SK-N-MC (cell line): ENCODE results near the gene PTPRA.
"Not testable (repeated sequence)": the region's sequence is repeated elsewhere in the genome, so short reads cannot be mapped to it uniquely, and the experiment has no call there.

Experiments used
- DNase-seq: peaks from one replicate; pipeline ENCODE4 v3.0.0-alpha.2; 2011; ENCODE audit warnings: low read depth, low spot score
- H3K27ac ChIP-seq: fragments of 200-600 bp; sonication (generic); 2 replicates; pipeline ENCODE4 v1.5.1; 2016; ENCODE audit warnings: mixed run types
- H3K36me3 ChIP-seq: fragments of 200-600 bp; sonication (generic); 2 replicates; pipeline ENCODE4 v1.6.1; 2017; ENCODE audit warnings: antibody characterized with exemption, low read length, mixed read lengths; ENCODE audit not compliant: insufficient read depth
- H3K4me3 ChIP-seq: fragments of 200-600 bp; sonication (generic); 2 replicates; pipeline ENCODE4 v1.5.1; 2016
- H3K9ac ChIP-seq: fragments of 200-600 bp; sonication (generic); 2 replicates; pipeline ENCODE4 v1.8.0; 2017; ENCODE audit warnings: mixed run types, mixed read lengths; ENCODE audit not compliant: insufficient read length
- H3K9me3 ChIP-seq: fragments of 200-600 bp; sonication (generic); 2 replicates; pipeline ENCODE4 v1.6.1; 2017; ENCODE audit warnings: low read depth, mild to moderate bottlenecking, antibody characterized with exemption, low read length, moderate library complexity, mixed read lengths
- EZH2 ChIP-seq: fragments of 200-600 bp; sonication (generic); IDR thresholded peaks from one replicate; pipeline ENCODE4 v1.6.1; 2017; ENCODE audit warnings: antibody characterized with exemption
- FOXP2 ChIP-seq: optimal IDR thresholded peaks from 2 replicates; pipeline ENCODE3; 2011; ENCODE audit warnings: mild to moderate bottlenecking, moderate library complexity; ENCODE audit not compliant: insufficient read depth; ENCODE audit errors: extremely low read length, control extremely low read depth
- POLR2AphosphoS5 ChIP-seq: IDR thresholded peaks from 2 replicates; pipeline ENCODE4 v1.6.1; 2012; ENCODE audit warnings: mild to moderate bottlenecking, low read depth, low read length, borderline replicate concordance

PTPRA gene

DNA sequence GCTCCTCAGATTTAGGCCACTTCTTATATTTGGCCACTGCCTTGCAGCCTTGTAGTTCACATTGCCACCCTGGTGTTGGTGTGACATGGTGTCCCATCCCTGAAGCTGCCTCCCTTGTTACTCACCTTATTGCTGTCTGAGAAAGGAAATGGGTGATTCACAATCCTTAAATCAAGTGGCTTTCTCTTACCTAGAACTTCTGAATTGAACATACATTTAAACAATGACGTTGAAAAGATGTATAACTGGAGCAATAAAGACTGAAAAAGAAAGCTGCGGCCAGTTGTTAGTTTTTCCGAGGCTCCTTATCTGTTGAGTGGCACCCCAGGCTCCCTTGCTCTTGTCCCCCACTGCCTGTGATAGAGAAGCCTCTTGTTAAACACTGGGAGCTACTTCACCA is 141.4 kb downstream of the PTPRA start:
- no peak overlapping the region for H3K4me3 ChIP-seq
- H3K9me3 ChIP-seq: no peaks in the 10 kb centered on the region
- H3K9ac ChIP-seq: no peak overlapping the region
- H3K36me3 ChIP-seq: peaks cover 7% of the 10 kb centered on the region
- TF ChIP-seq POLR2AphosphoS5: no peak
- TF ChIP-seq FOXP2: no peak
- no peak for TF ChIP-seq EZH2
- no peak overlapping the region for H3K27ac ChIP-seq
- DNase-seq: no peak

GRCh38 chr20:3015302-3015701 is 142.0 kb downstream of the PTPRA start:
- H3K36me3 ChIP-seq, DNase-seq: not testable (repeated sequence)

GRCh38 chr20:3021327-3021726 is 148.0 kb downstream of the PTPRA start:
- Histone ChIP-seq H3K27ac (no peak overlapping the region), H3K9ac (no peak overlapping the region), H3K9me3 (no peaks in the 10 kb centered on the region), H3K36me3 (peaks cover 20% of the 10 kb centered on the region), H3K4me3 (no peak overlapping the region)
- TF ChIP-seq EZH2 (no peak), FOXP2 (no peak), POLR2AphosphoS5 (no peak)
- no peak for DNase-seq

More at GRCh38 chr20:3015302-3015701, 142.0 kb downstream of the PTPRA start:
- not testable (repeated sequence) for H3K4me3 ChIP-seq, H3K9me3 ChIP-seq, H3K9ac ChIP-seq, H3K27ac ChIP-seq

- Histone ChIP-seq H3K9me3 (no peaks in the 10 kb centered on the region), H3K36me3 (peaks cover 24% of the 10 kb centered on the region), H3K4me3 (no peak overlapping the region), H3K9ac (no peak overlapping the region), H3K27ac (no peak overlapping the region)
- no peak for DNase-seq
- TF ChIP-seq POLR2AphosphoS5: no peak
- no peak for TF ChIP-seq EZH2
- no peak for TF ChIP-seq FOXP2
These were observed 148.5 kb downstream of the PTPRA start for GRCh38 chr20:3021777-3022176.

GRCh38 chr20:3022559-3023490 is 149.5 kb downstream of the PTPRA start:
- DNase-seq: not testable (repeated sequence)

GRCh38 chr20:3027987-3028386 is 154.7 kb downstream of the PTPRA start:
- no peaks in the 10 kb centered on the region for H3K9me3 ChIP-seq
- peaks cover 26% of the 10 kb centered on the region for H3K36me3 ChIP-seq
- H3K27ac ChIP-seq: no peak overlapping the region
- no peak for DNase-seq
- H3K9ac ChIP-seq: no peak overlapping the region
- TF ChIP-seq FOXP2 (no peak), POLR2AphosphoS5 (no peak), EZH2 (no peak)
- no peak overlapping the region for H3K4me3 ChIP-seq

More at GRCh38 chr20:3022559-3023490, 149.5 kb downstream of the PTPRA start:
- H3K4me3 ChIP-seq, H3K9me3 ChIP-seq, H3K27ac ChIP-seq, H3K9ac ChIP-seq: not testable (repeated sequence)
- peaks cover 27% of the 10 kb centered on the region for H3K36me3 ChIP-seq

GRCh38 chr20:3031524-3032147 is 158.4 kb downstream of the PTPRA start:
- no peak for DNase-seq
- no peak for TF ChIP-seq POLR2AphosphoS5
- no peak for TF ChIP-seq FOXP2
- no peak for TF ChIP-seq EZH2
- peaks cover 37% of the 10 kb centered on the region for H3K36me3 ChIP-seq

GRCh38 chr20:3032624-3033023 is 159.3 kb downstream of the PTPRA start:
- no peak for TF ChIP-seq POLR2AphosphoS5
- TF ChIP-seq EZH2: no peak
- TF ChIP-seq FOXP2: no peak
- no peaks in the 10 kb centered on the region for H3K9me3 ChIP-seq
- no peak overlapping the region for H3K4me3 ChIP-seq
- H3K9ac ChIP-seq: no peak overlapping the region
- H3K27ac ChIP-seq: no peak overlapping the region
- H3K36me3 ChIP-seq: peaks cover 36% of the 10 kb centered on the region
- DNase-seq: no peak

More at GRCh38 chr20:3031524-3032147, 158.4 kb downstream of the PTPRA start:
- Histone ChIP-seq H3K9me3 (no peaks in the 10 kb centered on the region), H3K4me3 (no peak overlapping the region), H3K9ac (no peak overlapping the region), H3K27ac (no peak overlapping the region)
